Measurements from ENCODE around the gene PLS3. TPM values are rescaled to one million over a fixed set of nuclear protein-coding genes. Genes with fewer than 3 reads are reported as not detected.

Gene PLS3
- total RNA-seq, 1 donor from 2014 or later = 286 TPM

DNA sequence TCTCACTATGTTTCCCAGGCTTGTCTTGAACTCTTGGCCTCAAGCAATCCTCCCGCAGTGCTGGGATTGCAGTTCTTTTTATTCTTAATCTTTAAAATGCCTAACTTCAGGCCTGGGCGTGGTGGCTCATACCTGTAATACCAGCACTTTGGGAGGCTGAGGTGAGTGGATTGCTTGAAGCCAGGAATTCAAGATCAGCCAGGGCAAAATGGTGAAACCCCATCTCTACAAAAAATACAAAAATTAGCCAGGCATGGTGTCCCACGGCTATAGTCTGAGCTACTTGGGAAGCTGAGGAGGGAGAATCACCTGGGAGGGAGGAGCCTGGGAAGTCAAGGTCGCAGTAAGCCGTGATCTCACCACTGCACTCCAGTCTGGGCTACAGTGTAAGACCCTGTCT lies 45.9 kb downstream of the PLS3 start:
- Mint-ChIP-seq H3K27ac (ENCODE audit: unreplicated experiment) (no peak overlapping the region), H3K27me3 (ENCODE audit: low read depth) (no peaks in the 10 kb centered on the region), H3K36me3 (ENCODE audit: low read depth) (peaks cover 11% of the 10 kb centered on the region), H3K9me3 (no peaks in the 10 kb centered on the region), H3K4me1 (peaks cover 13% of the 10 kb centered on the region), H3K4me3 (no peak overlapping the region)
- no peak for DNase-seq (ENCODE audit: low read depth, low spot score)
- TF ChIP-seq, protein P1, sequence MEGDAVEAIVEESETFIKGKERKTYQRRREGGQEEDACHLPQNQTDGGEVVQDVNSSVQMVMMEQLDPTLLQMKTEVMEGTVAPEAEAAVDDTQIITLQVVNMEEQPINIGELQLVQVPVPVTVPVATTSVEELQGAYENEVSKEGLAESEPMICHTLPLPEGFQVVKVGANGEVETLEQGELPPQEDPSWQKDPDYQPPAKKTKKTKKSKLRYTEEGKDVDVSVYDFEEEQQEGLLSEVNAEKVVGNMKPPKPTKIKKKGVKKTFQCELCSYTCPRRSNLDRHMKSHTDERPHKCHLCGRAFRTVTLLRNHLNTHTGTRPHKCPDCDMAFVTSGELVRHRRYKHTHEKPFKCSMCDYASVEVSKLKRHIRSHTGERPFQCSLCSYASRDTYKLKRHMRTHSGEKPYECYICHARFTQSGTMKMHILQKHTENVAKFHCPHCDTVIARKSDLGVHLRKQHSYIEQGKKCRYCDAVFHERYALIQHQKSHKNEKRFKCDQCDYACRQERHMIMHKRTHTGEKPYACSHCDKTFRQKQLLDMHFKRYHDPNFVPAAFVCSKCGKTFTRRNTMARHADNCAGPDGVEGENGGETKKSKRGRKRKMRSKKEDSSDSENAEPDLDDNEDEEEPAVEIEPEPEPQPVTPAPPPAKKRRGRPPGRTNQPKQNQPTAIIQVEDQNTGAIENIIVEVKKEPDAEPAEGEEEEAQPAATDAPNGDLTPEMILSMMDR (conservative IDR thresholded peaks at IDR 0.05) = no peak

DNA sequence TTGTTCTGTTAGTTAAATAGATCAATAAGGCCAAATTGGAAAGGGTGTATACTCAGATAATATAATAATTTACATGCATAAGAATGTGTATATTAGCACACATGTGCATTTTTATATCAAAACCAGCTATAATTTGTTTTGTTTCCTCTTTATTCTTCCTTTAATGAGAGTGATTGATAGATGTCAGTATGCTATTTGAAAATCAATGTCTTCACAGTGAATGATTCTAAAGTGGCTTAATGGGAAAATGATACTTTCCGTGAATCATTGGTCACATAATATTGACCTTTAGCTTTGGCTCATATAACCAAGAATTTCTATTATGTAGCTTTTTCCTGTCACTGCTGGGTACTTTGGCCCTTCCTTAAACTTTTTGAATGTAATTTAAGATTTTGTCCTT lies 48.6 kb downstream of the PLS3 start:
- DNase-seq (ENCODE audit: low read depth, low spot score) = no peak
- peaks cover 17% of the 10 kb centered on the region for H3K36me3 Mint-ChIP-seq (ENCODE audit: low read depth)
- H3K9me3 Mint-ChIP-seq = no peaks in the 10 kb centered on the region
- TF ChIP-seq, protein P1 (conservative IDR thresholded peaks at IDR 0.05) = no peak
- no peaks in the 10 kb centered on the region for H3K27me3 Mint-ChIP-seq (ENCODE audit: low read depth)
- peaks cover 11% of the 10 kb centered on the region for H3K4me1 Mint-ChIP-seq
- no peak overlapping the region for H3K4me3 Mint-ChIP-seq
- H3K27ac Mint-ChIP-seq (ENCODE audit: unreplicated experiment) = no peak overlapping the region

DNA sequence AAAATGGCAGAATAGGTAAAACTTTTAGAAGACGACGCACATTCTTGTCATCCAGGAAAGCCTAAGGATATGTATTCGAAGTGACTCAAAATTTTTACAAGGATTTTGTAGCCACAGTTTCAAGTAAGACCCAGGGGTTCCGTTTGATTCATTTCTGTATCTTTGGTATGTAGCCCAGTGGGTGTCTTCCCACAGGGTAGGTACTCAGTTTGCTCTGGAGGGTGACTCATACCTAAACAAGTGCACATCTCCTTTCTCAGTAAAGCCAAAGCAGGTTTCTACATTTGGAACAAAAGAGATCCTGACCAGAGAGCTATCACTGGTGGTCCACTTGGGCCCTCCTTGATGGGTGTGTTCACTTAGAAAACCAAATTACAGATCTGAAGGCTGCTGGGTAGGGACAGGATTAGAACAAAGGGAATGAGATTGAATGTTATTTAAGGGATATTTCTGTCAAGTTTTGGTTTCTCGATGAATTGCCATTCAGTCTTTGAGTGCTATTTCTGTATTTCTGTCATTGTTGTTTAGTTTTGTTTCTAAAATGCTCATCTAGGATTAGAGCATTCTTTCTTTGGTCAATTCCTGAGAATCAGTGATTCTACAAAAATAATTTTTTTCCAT lies 56.1 kb downstream of the PLS3 start:
- TF ChIP-seq, protein P1 (conservative IDR thresholded peaks at IDR 0.05) = no peak
- no peaks in the 10 kb centered on the region for H3K9me3 Mint-ChIP-seq
- peaks cover 5% of the 10 kb centered on the region for H3K36me3 Mint-ChIP-seq (ENCODE audit: low read depth)
- H3K27ac Mint-ChIP-seq (ENCODE audit: unreplicated experiment) = peak overlapping the region; percentile 76
- no peak overlapping the region for H3K4me3 Mint-ChIP-seq
- no peak for DNase-seq (ENCODE audit: low read depth, low spot score)
- H3K4me1 Mint-ChIP-seq = peaks cover 34% of the 10 kb centered on the region
- no peaks in the 10 kb centered on the region for H3K27me3 Mint-ChIP-seq (ENCODE audit: low read depth)

DNA sequence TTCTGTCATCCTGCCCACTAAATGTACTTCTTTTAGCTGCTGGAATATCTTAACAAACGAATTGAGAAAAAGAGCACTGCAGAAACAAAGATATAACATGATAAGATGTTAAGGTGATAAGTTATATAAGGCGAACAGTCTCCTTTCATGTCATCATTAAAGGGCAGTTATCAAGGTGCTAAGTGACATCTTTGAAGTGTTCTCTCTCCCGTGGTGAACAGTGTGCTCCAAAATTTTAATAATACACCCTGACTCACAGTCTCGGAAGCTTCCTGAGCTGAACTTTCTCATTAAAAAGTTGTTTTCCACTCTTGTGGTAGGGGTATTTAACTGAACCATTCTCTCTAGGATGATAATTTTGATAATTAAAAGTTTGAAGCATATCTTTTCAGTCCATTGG lies 61.6 kb downstream of the PLS3 start:
- DNase-seq (ENCODE audit: low read depth, low spot score) = no peak
- Mint-ChIP-seq H3K27me3 (ENCODE audit: low read depth) (no peaks in the 10 kb centered on the region), H3K4me3 (no peak overlapping the region), H3K27ac (ENCODE audit: unreplicated experiment) (no peak overlapping the region), H3K4me1 (peaks cover 22% of the 10 kb centered on the region), H3K9me3 (no peaks in the 10 kb centered on the region), H3K36me3 (ENCODE audit: low read depth) (no peaks in the 10 kb centered on the region)
- TF ChIP-seq, protein P1 (conservative IDR thresholded peaks at IDR 0.05) = no peak

DNA sequence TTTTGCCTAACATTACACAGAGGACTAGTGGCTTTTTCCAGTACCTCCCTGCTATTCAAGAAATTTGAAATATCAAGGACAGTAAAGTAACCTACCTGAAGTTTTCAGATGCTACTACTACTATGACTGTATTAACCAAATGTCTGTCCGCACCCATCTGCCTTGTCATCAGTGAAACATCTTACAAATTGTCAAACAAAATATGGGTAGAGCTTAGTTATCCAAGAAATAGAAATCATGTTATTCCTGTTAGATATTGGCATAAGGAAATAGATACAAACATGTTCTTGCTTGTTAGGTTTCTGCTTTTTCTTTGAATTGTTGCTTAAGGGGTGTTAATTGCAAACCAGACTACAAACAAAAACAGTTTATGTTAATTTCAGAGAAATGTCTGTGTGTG lies 63.9 kb downstream of the PLS3 start:
- H3K27me3 Mint-ChIP-seq (ENCODE audit: low read depth) = no peaks in the 10 kb centered on the region
- no peak overlapping the region for H3K27ac Mint-ChIP-seq (ENCODE audit: unreplicated experiment)
- TF ChIP-seq, protein P1 (conservative IDR thresholded peaks at IDR 0.05) = no peak
- H3K4me3 Mint-ChIP-seq = no peak overlapping the region
- H3K4me1 Mint-ChIP-seq = peaks cover 29% of the 10 kb centered on the region
- no peaks in the 10 kb centered on the region for H3K36me3 Mint-ChIP-seq (ENCODE audit: low read depth)
- H3K9me3 Mint-ChIP-seq = no peaks in the 10 kb centered on the region
- DNase-seq (ENCODE audit: low read depth, low spot score) = no peak

All from neural crest cell (in vitro differentiated cells).